Lower leg skin (tissue), 3 donors: ENCODE data around the gene RACGAP1.
"Not testable (repeated sequence)": the region's sequence is repeated elsewhere in the genome, so short reads cannot be mapped to it uniquely, and the experiment has no call there.

Source experiments
- CTCF ChIP-seq, 3 donors: fragments of 450-650 bp; IDR thresholded peaks; one replicate each; pipeline ENCODE4 v1.5.1; 2016; ENCODE audit warnings: antibody characterized with exemption in 3 of 3, mild to moderate bottlenecking in 3 of 3, moderate library complexity in 2 of 3
- POLR2A ChIP-seq, 2 donors: fragments of 450-650 bp; IDR thresholded peaks; one replicate each; pipeline ENCODE4 v1.6.1; 2016 to 2017; ENCODE audit warnings: antibody characterized with exemption in 2 of 2, mild to moderate bottlenecking in 1 of 2, moderate library complexity in 1 of 2

GRCh38 chr12:49989400-49989799, 35.9 kb downstream of the RACGAP1 start:
- not testable (repeated sequence) for TF ChIP-seq POLR2A, CTCF (IDR thresholded peaks at IDR 0.05)
